Testis (tissue), 2 donors: ENCODE measurements around the gene WDR11.

Source experiments
- POLR2A ChIP-seq: fragments of 450-650 bp; IDR thresholded peaks from one replicate; pipeline ENCODE4 v1.6.1; 2017; ENCODE audit warnings: antibody characterized with exemption, mild to moderate bottlenecking, moderate library complexity
- TF ChIP-seq, protein P1 (sequence below), 3 experiments: fragments of 450-650 bp in 2 of 3; fragments of 200-600 bp in 1 of 3; sonication (generic) in 1 of 3; IDR thresholded peaks; one replicate each; pipeline ENCODE4 v1.5.1; 2016 to 2019; ENCODE audit warnings: antibody characterized with exemption in 3 of 3, mild to moderate bottlenecking in 2 of 3, moderate library complexity in 1 of 3

DNA sequence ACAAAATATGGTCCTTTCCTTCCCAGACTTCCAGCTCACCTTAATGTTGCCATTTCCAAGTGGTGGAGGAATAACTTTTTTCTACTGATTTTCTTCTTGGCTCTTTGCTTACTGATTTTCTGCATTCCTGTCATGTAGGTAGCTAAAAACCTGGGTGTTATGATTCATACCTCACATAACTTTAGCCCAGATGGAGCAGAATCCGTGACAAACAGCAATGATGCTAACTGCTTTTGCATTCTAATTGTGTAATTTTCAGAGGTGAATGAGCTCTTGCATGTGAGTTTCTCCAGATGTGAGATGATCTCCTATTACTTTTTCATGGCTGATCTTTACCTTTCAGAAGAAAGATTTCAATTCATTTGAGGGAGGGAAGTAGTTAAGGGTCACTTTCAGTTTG, 43.4 kb downstream of the WDR11 start:
- TF ChIP-seq, protein P1, sequence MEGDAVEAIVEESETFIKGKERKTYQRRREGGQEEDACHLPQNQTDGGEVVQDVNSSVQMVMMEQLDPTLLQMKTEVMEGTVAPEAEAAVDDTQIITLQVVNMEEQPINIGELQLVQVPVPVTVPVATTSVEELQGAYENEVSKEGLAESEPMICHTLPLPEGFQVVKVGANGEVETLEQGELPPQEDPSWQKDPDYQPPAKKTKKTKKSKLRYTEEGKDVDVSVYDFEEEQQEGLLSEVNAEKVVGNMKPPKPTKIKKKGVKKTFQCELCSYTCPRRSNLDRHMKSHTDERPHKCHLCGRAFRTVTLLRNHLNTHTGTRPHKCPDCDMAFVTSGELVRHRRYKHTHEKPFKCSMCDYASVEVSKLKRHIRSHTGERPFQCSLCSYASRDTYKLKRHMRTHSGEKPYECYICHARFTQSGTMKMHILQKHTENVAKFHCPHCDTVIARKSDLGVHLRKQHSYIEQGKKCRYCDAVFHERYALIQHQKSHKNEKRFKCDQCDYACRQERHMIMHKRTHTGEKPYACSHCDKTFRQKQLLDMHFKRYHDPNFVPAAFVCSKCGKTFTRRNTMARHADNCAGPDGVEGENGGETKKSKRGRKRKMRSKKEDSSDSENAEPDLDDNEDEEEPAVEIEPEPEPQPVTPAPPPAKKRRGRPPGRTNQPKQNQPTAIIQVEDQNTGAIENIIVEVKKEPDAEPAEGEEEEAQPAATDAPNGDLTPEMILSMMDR (IDR thresholded peaks at IDR 0.05): no peak
- no peak for TF ChIP-seq POLR2A
